NB4 (cell line): Measurements from ENCODE around the gene LYPLA2.

Experiments
- POLR2A ChIP-seq: IDR thresholded peaks from 2 replicates; pipeline ENCODE4 v1.6.1; 2011; ENCODE audit warnings: mild to moderate bottlenecking; ENCODE audit not compliant: insufficient read length; ENCODE audit errors: extremely low read depth
- TF ChIP-seq, protein P1 (sequence below): IDR thresholded peaks from one replicate; pipeline ENCODE4 v1.5.1; 2012; ENCODE audit warnings: low read depth, low read length

DNA sequence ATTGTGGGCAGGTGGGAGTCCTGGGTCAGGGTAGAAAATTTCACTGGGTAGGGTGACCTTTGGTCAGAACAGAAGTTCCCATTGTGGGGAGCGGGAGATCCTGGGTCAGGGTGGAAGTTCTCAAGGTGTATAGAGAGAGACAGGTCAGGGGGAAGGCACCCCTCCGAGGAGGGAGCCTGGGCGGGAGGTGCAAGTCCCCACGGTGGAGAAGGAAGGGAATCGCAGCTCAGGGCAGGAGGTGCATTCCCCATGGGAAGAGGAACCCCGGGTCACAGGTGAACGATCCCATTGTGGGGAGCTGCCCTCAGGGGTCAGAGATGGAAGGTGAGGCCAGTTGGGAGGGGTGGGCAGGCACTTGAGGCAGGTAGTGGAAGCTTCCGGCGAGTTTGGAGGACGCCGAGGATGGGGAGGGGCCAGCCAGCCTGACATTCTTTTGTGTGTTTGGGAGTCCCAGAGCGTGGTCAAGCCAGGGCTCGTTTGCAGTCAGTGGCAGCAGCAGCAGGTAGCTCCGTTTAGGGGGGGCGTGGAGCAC, 637 bp downstream of the LYPLA2 start:
- TF ChIP-seq, protein P1, sequence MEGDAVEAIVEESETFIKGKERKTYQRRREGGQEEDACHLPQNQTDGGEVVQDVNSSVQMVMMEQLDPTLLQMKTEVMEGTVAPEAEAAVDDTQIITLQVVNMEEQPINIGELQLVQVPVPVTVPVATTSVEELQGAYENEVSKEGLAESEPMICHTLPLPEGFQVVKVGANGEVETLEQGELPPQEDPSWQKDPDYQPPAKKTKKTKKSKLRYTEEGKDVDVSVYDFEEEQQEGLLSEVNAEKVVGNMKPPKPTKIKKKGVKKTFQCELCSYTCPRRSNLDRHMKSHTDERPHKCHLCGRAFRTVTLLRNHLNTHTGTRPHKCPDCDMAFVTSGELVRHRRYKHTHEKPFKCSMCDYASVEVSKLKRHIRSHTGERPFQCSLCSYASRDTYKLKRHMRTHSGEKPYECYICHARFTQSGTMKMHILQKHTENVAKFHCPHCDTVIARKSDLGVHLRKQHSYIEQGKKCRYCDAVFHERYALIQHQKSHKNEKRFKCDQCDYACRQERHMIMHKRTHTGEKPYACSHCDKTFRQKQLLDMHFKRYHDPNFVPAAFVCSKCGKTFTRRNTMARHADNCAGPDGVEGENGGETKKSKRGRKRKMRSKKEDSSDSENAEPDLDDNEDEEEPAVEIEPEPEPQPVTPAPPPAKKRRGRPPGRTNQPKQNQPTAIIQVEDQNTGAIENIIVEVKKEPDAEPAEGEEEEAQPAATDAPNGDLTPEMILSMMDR, result no peak
- TF ChIP-seq POLR2A, result no peak
